GM21723 (cell line): ENCODE measurements around the gene NMBR.
A peak's percentile ranks its signal among the peaks of the same experiment; 100 is the strongest.
"Not testable (repeated sequence)": the region's sequence is repeated elsewhere in the genome, so short reads cannot be mapped to it uniquely, and the experiment has no call there.

ENCODE experiments used
- ATAC-seq: cut with Tn5 transposase; IDR thresholded peaks from one replicate; pipeline ENCODE4 v1.9.1; 2021; ENCODE audit warnings: mild to moderate bottlenecking, moderate library complexity; ENCODE audit not compliant: unreplicated experiment

The NMBR gene

GRCh38 chr6:142071981-142072380, 74.9 kb downstream of the NMBR start:
- ATAC-seq: no peak

GRCh38 chr6:142068416-142068815, 78.5 kb downstream of the NMBR start:
- no peak for ATAC-seq

DNA sequence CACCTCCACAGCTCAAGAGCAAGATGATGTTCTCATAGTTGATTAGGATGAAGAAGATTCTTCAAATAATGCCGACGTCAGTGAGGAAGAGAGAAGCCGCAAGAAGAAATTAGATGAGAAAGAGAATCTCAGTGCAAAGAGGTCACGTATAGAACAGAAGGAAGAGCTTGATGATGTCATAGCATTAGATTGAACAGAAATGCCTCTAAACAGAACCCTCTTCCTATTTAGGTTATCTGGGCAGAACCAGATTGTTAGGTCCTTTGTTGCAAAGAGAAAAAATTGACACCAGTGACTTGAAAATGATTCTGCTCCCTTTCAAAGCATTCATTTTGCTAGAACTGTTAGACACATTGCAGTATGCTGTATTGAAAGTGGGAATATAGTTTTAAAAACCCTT, 84.1 kb downstream of the NMBR start:
- not testable (repeated sequence) for ATAC-seq

DNA sequence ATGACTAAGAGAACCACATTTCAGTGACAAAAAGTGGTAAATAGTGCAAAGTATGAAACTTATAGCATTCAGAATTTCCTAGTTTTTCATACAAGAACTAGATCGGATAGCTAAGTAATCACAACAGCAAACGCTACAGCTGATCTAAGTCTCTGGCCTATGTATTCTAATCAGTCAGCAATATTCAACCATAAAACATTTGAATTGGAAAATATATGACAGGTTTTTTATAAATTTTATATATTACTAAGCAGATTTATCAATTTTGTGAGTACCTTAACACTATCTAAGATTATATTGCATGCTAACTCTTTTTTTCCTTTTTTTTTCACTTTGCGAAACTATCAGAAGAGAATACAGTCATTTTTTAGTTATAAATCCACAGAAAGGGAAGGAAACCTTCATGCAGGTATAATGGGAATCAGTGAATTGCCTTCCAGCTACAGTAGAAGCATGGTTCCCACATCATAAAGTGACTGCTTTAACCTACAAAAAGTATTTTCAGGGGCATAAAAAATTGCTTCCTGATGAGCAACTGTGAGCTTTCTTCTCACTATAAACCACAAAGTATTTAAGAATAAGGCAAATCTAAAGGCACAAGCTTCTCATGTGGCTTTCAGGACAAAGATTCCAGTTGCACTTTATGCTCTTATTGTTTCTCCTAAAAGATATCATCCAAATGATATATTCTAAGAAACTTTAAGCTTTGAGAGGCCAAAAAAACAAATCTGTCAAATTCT, 88.2 kb downstream of the NMBR start:
- ATAC-seq: no peak

DNA sequence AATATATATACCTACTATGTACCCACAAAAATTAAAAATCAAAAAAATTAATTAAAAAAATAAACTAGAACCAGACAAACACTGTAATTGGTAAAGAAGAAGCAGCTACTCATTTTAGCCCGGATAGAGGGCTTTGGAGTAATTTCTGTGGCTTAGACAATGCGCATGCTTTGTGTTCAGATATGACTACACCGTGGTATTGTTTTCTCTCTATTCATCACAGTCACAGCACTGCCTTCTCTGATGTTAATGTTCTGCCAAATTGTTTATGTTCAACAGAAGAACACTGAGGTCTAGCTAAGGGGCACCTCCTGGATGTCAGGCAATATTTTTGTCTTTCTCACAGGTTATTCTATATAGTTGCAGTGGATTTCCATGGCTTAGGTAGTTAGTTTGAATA, 91.7 kb downstream of the NMBR start:
- peak; percentile 81 for ATAC-seq

- ATAC-seq: no peak
These were observed 95.5 kb downstream of the NMBR start for GRCh38 chr6:142051404-142051803.

GRCh38 chr6:142048593-142048980, 98.3 kb downstream of the NMBR start:
- no peak for ATAC-seq

DNA sequence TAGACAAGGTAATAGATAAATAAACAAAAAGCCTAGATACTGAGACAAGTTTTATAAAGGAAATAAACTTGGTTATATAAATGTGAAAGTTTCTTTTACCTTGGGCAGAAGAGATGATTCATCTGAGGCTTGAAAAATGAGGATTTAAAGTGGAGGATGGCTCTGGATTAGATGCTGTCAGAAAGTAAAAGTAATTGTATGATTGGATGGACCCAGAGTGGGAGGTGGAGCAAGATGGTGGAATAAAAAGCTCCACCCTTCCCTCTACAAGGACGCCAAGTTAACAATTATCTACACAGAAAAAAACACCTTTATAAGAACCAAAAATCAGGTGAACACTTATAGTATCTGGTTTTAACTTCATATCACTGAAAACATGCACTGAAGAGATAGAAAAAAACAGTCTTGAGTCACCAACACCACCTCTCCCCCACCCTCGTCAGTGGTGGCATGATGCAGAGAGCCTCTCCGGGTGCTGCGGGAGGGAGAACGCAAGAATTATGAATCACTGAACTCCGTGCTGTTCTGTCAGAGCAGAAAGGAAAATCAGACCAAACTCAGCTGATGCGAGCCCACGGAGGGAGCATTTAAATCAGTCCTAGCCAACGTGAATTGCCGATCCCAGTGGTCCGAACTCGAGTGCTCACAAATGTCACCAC, 98.9 kb downstream of the NMBR start:
- ATAC-seq: no peak

GRCh38 chr6:142045380-142046278, 101.3 kb downstream of the NMBR start:
- ATAC-seq: no peak

DNA sequence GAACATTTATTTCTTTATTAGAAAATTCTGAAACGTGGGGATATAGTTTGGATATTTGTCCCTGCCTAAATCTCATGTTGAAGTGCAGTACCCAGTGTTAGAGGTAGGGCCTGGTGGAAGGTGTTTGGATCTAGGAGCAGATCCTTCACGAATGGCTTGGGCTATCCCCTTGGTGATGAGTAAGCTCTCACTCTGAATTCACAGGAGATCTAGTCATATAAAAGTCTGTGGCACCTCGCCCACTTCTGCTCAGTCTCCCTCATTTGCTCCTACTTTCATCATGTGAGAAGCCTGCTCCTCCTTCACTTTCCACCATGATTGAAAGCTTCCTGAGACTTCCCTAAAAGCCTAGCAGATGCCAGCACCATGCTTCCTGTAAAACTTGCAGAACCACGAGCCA, 111.0 kb downstream of the NMBR start:
- no peak for ATAC-seq

GRCh38 chr6:142031035-142031434, 115.9 kb downstream of the NMBR start:
- ATAC-seq: no peak

DNA sequence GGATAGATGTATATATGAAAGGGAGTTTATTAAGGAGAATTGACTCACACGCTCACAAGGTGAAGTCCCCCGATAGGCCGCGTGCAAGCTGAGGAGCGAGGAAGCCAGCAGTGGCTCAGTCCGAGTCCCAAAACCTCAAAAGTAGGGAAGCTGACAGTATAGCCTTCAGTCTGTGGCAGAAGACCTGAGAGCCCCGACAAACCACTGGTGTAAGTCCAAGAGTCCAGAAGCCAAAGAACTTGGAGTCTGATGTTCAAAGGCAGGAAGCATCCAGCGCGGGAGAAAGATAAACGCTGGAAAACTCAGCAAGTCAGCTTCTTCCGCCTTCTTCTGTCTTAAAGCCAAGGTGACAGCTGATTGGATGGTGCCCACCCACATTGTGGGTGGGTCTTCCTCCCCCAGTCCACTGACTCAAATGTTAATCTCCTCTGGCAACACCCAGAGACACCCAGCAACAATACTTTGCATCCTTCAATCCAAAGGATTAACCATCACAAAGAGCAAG, 116.8 kb downstream of the NMBR start:
- no peak for ATAC-seq

GRCh38 chr6:142028527-142028926, 118.4 kb downstream of the NMBR start:
- no peak for ATAC-seq

DNA sequence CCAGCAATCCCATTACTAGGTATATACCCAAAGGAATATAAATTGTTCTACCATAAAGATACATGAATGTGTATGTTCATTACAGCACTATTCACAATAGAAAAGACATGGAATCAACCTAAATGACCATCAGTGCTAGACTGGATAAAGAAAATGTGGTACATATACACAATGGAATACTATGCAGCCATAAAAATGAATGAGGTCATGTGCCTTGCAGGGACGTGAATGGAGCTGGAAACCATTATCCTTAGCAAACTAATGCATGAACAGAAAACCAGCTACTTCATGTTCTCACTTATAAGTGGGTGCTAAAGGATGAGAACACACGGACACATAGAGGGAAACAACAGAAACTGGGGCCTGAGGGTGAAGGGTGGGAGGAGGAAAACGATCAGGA, 119.1 kb downstream of the NMBR start:
- ATAC-seq: not testable (repeated sequence)

GRCh38 chr6:142027074-142027473, 119.8 kb downstream of the NMBR start:
- no peak for ATAC-seq

GRCh38 chr6:142026471-142026870, 120.5 kb downstream of the NMBR start:
- ATAC-seq: no peak
